Head of caudate nucleus (tissue), 42 donors: Measurements from ENCODE around the gene TAOK3.

Experiments
- DNase-seq, 42 donors: peaks; one replicate each; pipeline versions ENCODE4 v3.0.0 to v3.0.0-alpha.2; 2020 to 2021; ENCODE audit warnings: mixed read lengths in 7 of 42
- intact Hi-C: fragments of 100-400 bp; cut with DNase I; formaldehyde crosslinking; loops from one replicate; pipeline ENCODE4 v1.15.0; 2022

The TAOK3 gene

GRCh38 chr12:118124333-118124874 is 248.3 kb downstream of the TAOK3 start:
- intact Hi-C loops, result loop anchor here (5.0 kb wide), 1 partner anchor 253 kb away; the partner anchor contains the start of gene SUDS3
- no peak for DNase-seq

GRCh38 chr12:118122264-118122663 is 250.4 kb downstream of the TAOK3 start:
- intact Hi-C loops, result loop anchor here (5.0 kb wide), 1 partner anchor 255 kb away; the partner anchor contains the start of gene SUDS3
- DNase-seq, result no peak

- intact Hi-C loops, result loop anchor here (5.0 kb wide), 1 partner anchor 257 kb away; the partner anchor contains the start of gene SUDS3
- peak; percentile 61 to 93 (median 80) for DNase-seq
These were observed 251.9 kb downstream of the TAOK3 start for GRCh38 chr12:118120579-118121363.

DNA sequence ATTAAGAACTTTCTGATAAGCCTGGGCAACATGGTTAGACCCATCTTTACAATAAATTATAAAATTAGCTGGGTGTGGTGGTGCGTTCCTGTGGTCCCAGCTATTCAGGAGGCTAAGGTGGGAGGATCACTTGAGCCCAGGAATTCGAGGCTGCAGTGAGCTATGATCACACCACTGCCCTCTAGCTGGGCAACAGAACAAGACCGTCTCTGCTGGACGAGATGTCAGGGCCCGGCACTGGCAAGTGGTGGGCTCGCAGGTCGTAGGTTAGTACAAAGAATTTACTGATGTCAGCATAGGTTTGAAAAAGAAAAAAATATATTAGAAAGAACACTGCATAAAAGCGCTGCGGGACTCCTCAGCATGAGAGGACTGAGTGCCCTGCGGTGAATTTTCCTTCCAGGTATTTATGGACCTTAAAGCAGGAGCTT is 253.2 kb downstream of the TAOK3 start:
- intact Hi-C loops, result no loop called here
- no peak for DNase-seq

DNA sequence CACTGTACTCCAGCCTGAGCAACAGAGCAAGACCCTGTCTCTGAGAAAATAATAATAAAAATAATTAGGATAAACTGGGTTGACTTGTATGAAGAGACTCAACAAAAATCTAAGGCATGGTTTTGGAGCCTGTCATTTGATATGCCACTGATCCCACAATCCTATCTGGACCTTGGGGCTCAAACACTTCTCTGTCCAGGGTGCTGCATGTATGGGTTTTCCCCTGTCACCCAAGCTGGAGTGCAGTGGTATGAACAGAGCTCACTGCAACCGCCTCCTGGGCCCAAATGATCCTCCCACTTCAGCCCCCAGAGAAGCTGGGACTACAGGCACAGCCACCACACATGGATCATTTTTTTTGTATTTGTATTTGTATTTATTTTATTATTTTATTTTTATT is 263.6 kb downstream of the TAOK3 start:
- intact Hi-C loops, result no loop called here

GRCh38 chr12:118107694-118108093 is 265.0 kb downstream of the TAOK3 start:
- no peak for DNase-seq
- intact Hi-C loops, result no loop called here

More for the DNA sequence above, 263.6 kb downstream of the TAOK3 start:
- DNase-seq, result no peak

DNA sequence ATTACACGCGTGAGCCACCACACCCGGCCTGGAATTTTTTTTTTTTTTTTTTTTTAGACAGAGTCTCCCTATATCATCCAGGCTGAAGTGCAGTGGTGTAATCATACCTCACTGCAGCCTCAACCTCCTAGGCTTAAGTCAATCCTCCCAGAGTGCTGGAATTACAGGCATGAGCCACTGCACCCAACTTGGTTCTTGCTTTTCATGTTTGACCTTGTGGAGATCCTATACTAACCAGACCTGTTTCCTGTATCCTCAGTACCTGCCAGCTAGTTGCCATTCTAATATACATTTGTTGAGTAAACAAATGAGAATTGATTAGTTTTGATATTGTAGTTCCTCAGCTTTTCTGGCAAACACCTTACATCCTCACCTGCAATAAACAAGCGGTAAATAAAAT is 265.7 kb downstream of the TAOK3 start:
- intact Hi-C loops, result no loop called here
- no peak for DNase-seq

- peak in 40 of 42 donors; percentile 10 to 73 (median 51) for DNase-seq
- intact Hi-C loops, result no loop called here
These were observed 268.9 kb downstream of the TAOK3 start, which contains the start of gene VSIG10 for GRCh38 chr12:118103601-118104382. VSIG10 (minus strand) TSS chr12:118104011; CDS start chr12:118103671, 340 bp downstream.

GRCh38 chr12:118103201-118103600 is 269.5 kb downstream of the TAOK3 start:
- DNase-seq, result peak in 20 of 42 donors; percentile 7 to 52 (median 23)
- intact Hi-C loops, result no loop called here

DNA sequence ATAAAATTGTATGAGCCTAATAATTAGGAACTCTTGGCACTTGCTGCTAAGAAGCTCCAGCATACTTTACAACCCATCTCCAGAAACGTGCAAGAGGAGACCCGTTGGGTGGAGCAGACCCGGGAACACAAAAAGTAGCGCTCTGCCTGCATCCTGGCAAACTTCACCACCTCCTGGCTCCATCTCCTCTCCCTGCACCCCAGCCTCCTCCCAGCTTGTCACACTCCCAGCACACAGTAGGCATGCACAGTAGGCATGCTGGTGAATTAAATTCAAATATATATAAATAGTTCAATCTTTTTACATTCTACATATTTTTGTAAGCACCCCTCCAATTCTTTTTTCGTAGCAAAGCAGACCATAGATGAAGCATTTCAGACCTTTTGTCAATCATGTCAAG is 270.1 kb downstream of the TAOK3 start:
- DNase-seq, result no peak
- intact Hi-C loops, result no loop called here

DNA sequence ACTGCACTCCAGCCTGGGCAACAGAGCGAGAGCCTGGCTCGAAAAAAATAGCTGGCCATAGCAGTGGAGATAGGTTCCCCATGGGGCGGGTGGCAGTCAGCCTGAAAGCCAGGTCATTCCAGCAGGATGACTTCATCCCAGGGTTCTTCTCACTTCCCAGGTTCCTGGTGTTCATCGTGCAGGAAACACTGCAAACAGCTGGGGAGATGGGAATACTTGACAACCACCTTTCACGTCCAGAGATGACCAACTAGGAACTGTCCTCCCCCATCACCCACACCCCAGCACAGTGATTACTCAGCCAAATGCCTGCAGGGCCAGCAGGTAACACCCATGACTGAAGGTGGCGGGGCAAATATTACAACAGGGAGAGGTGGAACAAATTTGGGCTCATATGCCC is 270.6 kb downstream of the TAOK3 start:
- intact Hi-C loops, result no loop called here
- no peak for DNase-seq

DNA sequence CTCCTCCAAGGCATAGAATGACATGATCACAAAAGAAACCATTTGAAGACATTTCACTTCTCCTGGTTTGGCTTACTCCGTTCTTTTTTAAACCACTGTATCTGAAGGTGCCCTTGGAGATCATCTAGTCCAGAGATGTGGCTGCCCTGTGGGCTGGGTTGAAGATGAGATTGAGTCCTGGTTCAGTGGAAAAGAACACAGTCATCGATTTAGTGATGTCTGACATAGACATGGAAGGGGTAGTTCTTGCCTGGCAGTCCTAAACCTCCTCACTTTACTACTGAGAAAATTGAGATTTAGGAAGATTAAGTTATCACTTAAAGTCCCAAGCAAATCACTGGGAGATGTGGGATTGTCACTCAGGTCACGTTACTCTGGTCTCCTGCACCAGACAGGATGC is 271.7 kb downstream of the TAOK3 start:
- intact Hi-C loops, result no loop called here
- DNase-seq, result no peak
